Neuronal stem cell (in vitro differentiated cells): ENCODE results near the gene EFNA5.

Source experiments
- DNase-seq: peaks from one replicate; pipeline ENCODE4 v3.0.0-alpha.2; 2013; ENCODE audit warnings: low spot score
- H2AFZ ChIP-seq: one replicate; pipeline ENCODE4 v1.6.1; 2013; ENCODE audit warnings: mild to moderate bottlenecking, low read length, inconsistent platforms
- H2AK5ac ChIP-seq: 2 replicates; pipeline ENCODE4 v1.6.1; 2013; ENCODE audit warnings: low read depth, mild to moderate bottlenecking, inconsistent platforms, low read length, moderate library complexity, mixed read lengths
- H2BK120ac ChIP-seq: 2 replicates; pipeline ENCODE4 v1.6.1; 2013; ENCODE audit warnings: low read depth, mild to moderate bottlenecking, inconsistent platforms, low read length, moderate library complexity, mixed read lengths
- H2BK12ac ChIP-seq: one replicate; pipeline ENCODE4 v1.6.1; 2013; ENCODE audit warnings: low read length, inconsistent platforms
- H2BK15ac ChIP-seq: 2 replicates; pipeline ENCODE4 v1.6.1; 2013; ENCODE audit warnings: mild to moderate bottlenecking, low read length, inconsistent platforms, mixed read lengths
- H2BK5ac ChIP-seq: one replicate; pipeline ENCODE4 v1.6.1; 2013; ENCODE audit warnings: inconsistent platforms, mild to moderate bottlenecking, low read length, moderate library complexity
- H3K14ac ChIP-seq: one replicate; pipeline ENCODE4 v1.6.1; 2013; ENCODE audit warnings: low read length, inconsistent platforms
- H3K18ac ChIP-seq: 2 replicates; pipeline ENCODE4 v1.6.1; 2013; ENCODE audit warnings: low read length, inconsistent platforms
- H3K23ac ChIP-seq: 2 replicates; pipeline ENCODE4 v1.6.1; 2013; ENCODE audit warnings: low read depth, mild to moderate bottlenecking, mixed read lengths, low read length, inconsistent platforms; ENCODE audit not compliant: poor library complexity
- H3K27ac ChIP-seq: replicated peaks from 3 replicates; pipeline ENCODE4 v1.5.1; 2013; ENCODE audit warnings: low read length, inconsistent platforms
- H3K27me3 ChIP-seq, 3 experiments: 2 replicates each; pipeline ENCODE4 v1.6.1; 2013; ENCODE audit warnings: low read length in 3 of 3, mild to moderate bottlenecking in 2 of 3, inconsistent platforms in 1 of 3, low read depth in 1 of 3, mixed read lengths in 1 of 3, moderate library complexity in 1 of 3; ENCODE audit not compliant: control insufficient read depth in 3 of 3, insufficient read depth in 3 of 3
- H3K36me3 ChIP-seq, 2 donors: replicated peaks in 1 of 2; 2 replicates each; pipeline ENCODE4 v1.6.1; 2013; ENCODE audit warnings: low read length in 2 of 2; ENCODE audit not compliant: control insufficient read depth in 2 of 2, insufficient read depth in 2 of 2
- H3K4ac ChIP-seq: 2 replicates; pipeline ENCODE4 v1.6.1; 2013; ENCODE audit warnings: inconsistent platforms, mild to moderate bottlenecking, low read length, moderate library complexity
- H3K4me1 ChIP-seq, 2 donors: 1 replicate in 1 of 2; 2 replicates in 1 of 2; pipeline ENCODE4 v1.6.1; 2013; ENCODE audit warnings: low read length in 2 of 2, low read depth in 1 of 2; ENCODE audit not compliant: control insufficient read depth in 2 of 2, insufficient read depth in 1 of 2
- H3K4me2 ChIP-seq: one replicate; pipeline ENCODE4 v1.6.1; 2013; ENCODE audit warnings: mild to moderate bottlenecking, low read length, inconsistent platforms; ENCODE audit not compliant: insufficient read depth, poor library complexity, severe bottlenecking
- H3K4me3 ChIP-seq, 2 donors: 2 replicates each; pipeline ENCODE4 v1.5.1; 2013; ENCODE audit warnings: low read length in 2 of 2, mild to moderate bottlenecking in 2 of 2, inconsistent platforms in 1 of 2, moderate library complexity in 1 of 2
- H3K79me1 ChIP-seq: one replicate; pipeline ENCODE4 v1.6.1; 2013; ENCODE audit warnings: low read depth, mild to moderate bottlenecking, inconsistent platforms, low read length, moderate library complexity
- H3K9ac ChIP-seq: one replicate; pipeline ENCODE4 v1.6.1; 2013; ENCODE audit warnings: mild to moderate bottlenecking, low read depth, low read length, inconsistent platforms; ENCODE audit not compliant: poor library complexity
- H3K9me3 ChIP-seq, 2 donors: replicated peaks in 1 of 2; 2 replicates each; pipeline versions ENCODE3 to v1.6.1; 2013; ENCODE audit warnings: low read length in 2 of 2, mild to moderate bottlenecking in 2 of 2, inconsistent platforms in 1 of 2, low read depth in 1 of 2, mixed read lengths in 1 of 2, moderate library complexity in 1 of 2; ENCODE audit not compliant: control insufficient read depth in 2 of 2, insufficient read depth in 1 of 2
- H4K8ac ChIP-seq: one replicate; pipeline ENCODE4 v1.6.1; 2013; ENCODE audit warnings: low read depth, mild to moderate bottlenecking, inconsistent platforms, low read length, moderate library complexity
- H4K91ac ChIP-seq: one replicate; pipeline ENCODE4 v1.6.1; 2013; ENCODE audit warnings: low read length, low read depth, mild to moderate bottlenecking, inconsistent platforms; ENCODE audit not compliant: poor library complexity
- WGBS, 2 donors: extraction: QIAGEN DNeasy Blood & Tissue Kit; methylation state at CpG; one replicate each; pipeline ENCODE4 v1.1.7; 2013; ENCODE audit warnings: missing lambda C conversion rate in 2 of 2, mixed read lengths in 1 of 2; ENCODE audit not compliant: insufficient read length in 2 of 2, insufficient replicate concordance in 1 of 2; ENCODE audit errors: extremely low coverage in 2 of 2; 5-methylcytosine and 5-hydroxymethylcytosine counted together

Gene EFNA5

GRCh38 chr5:107464876-107465275 lies 205.9 kb downstream of the EFNA5 start:
- Histone ChIP-seq H3K79me1 (peaks cover 5% of the 10 kb centered on the region), H3K9ac (no peak overlapping the region), H2BK15ac (no peak overlapping the region), H3K4me3 (no peak overlapping the region), H3K18ac (no peak overlapping the region), H2BK5ac (no peak overlapping the region), H2BK120ac (no peak overlapping the region), H3K27ac (no peak overlapping the region), H2BK12ac (no peak overlapping the region), H3K4me2 (no peak overlapping the region), H3K14ac (no peak overlapping the region), H3K36me3 (no peaks in the 10 kb centered on the region), H3K23ac (no peak overlapping the region), H2AK5ac (no peak overlapping the region), H3K4ac (no peak overlapping the region), H3K27me3 (no peaks in the 10 kb centered on the region), H3K9me3 (no peaks in the 10 kb centered on the region), H4K91ac (no peak overlapping the region), H3K4me1 (peaks cover 39 to 64% of the 10 kb centered on the region in 2 donors), H4K8ac (no peak overlapping the region), H2AFZ (no peak overlapping the region)
- DNase-seq, result no peak
- WGBS, 2 donors, result no CpG with 5 or more reads among the region's 8 CpGs

- no peak overlapping the region for H2BK120ac ChIP-seq
- WGBS, 2 donors, result no CpG with 5 or more reads among the region's 4 CpGs
These were observed 206.3 kb downstream of the EFNA5 start for GRCh38 chr5:107464416-107464815.

GRCh38 chr5:107463731-107464130 lies 207.0 kb downstream of the EFNA5 start:
- Histone ChIP-seq H3K9me3 (no peaks in the 10 kb centered on the region), H3K27me3 (no peaks in the 10 kb centered on the region), H3K4ac (no peak overlapping the region), H3K4me1 (peaks cover 40 to 53% of the 10 kb centered on the region in 2 donors), H3K27ac (no peak overlapping the region), H3K18ac (no peak overlapping the region), H3K9ac (no peak overlapping the region), H2BK5ac (no peak overlapping the region), H4K8ac (no peak overlapping the region), H2BK12ac (no peak overlapping the region), H3K4me2 (no peak overlapping the region), H2AK5ac (no peak overlapping the region), H3K14ac (no peak overlapping the region), H2BK15ac (no peak overlapping the region), H3K36me3 (no peaks in the 10 kb centered on the region), H2BK120ac (no peak overlapping the region), H4K91ac (no peak overlapping the region), H2AFZ (no peak overlapping the region), H3K4me3 (no peak overlapping the region), H3K23ac (no peak overlapping the region), H3K79me1 (peaks cover 5% of the 10 kb centered on the region)
- no peak for DNase-seq
- no CpG with 5 or more reads among the region's 1 CpG for WGBS, 2 donors

More at GRCh38 chr5:107464416-107464815, 206.3 kb downstream of the EFNA5 start:
- no peak overlapping the region for H4K8ac ChIP-seq
- H3K4me2 ChIP-seq, result no peak overlapping the region
- H2BK5ac ChIP-seq, result no peak overlapping the region
- H2BK12ac ChIP-seq, result no peak overlapping the region
- no peak overlapping the region for H3K23ac ChIP-seq
- H3K4me3 ChIP-seq, result no peak overlapping the region
- H3K27me3 ChIP-seq, result no peaks in the 10 kb centered on the region
- H3K9ac ChIP-seq, result no peak overlapping the region
- no peak overlapping the region for H3K27ac ChIP-seq
- H2AFZ ChIP-seq, result no peak overlapping the region
- H2AK5ac ChIP-seq, result no peak overlapping the region
- H3K18ac ChIP-seq, result no peak overlapping the region
- H3K14ac ChIP-seq, result no peak overlapping the region
- H3K79me1 ChIP-seq, result peaks cover 5% of the 10 kb centered on the region
- H3K9me3 ChIP-seq, result no peaks in the 10 kb centered on the region
- H4K91ac ChIP-seq, result no peak overlapping the region
- peaks cover 42 to 59% of the 10 kb centered on the region in 2 donors for H3K4me1 ChIP-seq
- no peak overlapping the region for H2BK15ac ChIP-seq
- H3K4ac ChIP-seq, result no peak overlapping the region
- no peak for DNase-seq
- H3K36me3 ChIP-seq, result no peaks in the 10 kb centered on the region

- Histone ChIP-seq H2BK120ac (no peak overlapping the region), H3K14ac (no peak overlapping the region), H3K36me3 (no peaks in the 10 kb centered on the region), H3K9ac (no peak overlapping the region), H3K4me1 (peaks cover 36 to 39% of the 10 kb centered on the region in 2 donors), H3K79me1 (peaks cover 5% of the 10 kb centered on the region), H2BK5ac (no peak overlapping the region), H2BK12ac (no peak overlapping the region), H3K27ac (no peak overlapping the region), H2BK15ac (no peak overlapping the region), H3K18ac (no peak overlapping the region), H4K8ac (no peak overlapping the region), H3K23ac (no peak overlapping the region), H3K27me3 (no peaks in the 10 kb centered on the region), H3K4me2 (no peak overlapping the region), H3K9me3 (no peaks in the 10 kb centered on the region), H4K91ac (no peak overlapping the region), H2AFZ (no peak overlapping the region), H3K4me3 (no peak overlapping the region), H3K4ac (no peak overlapping the region), H2AK5ac (no peak overlapping the region)
- no peak for DNase-seq
- no CpG with 5 or more reads among the region's 5 CpGs for WGBS, 2 donors
These were observed 209.0 kb downstream of the EFNA5 start for GRCh38 chr5:107461770-107462169.
